ENCODE measurements around the gene CMIP.

CMIP gene

GRCh38 chr16:81700071-81700779 lies 255.6 kb downstream of the CMIP start:
- Mint-ChIP-seq H3K36me3 (ENCODE audit: low read depth) (peaks cover 44% of the 10 kb centered on the region), H3K4me1 (peaks cover 31% of the 10 kb centered on the region), H3K9me3 (no peaks in the 10 kb centered on the region), H3K27me3 (ENCODE audit: low read depth) (no peaks in the 10 kb centered on the region), H3K4me3 (no peak overlapping the region), H3K27ac (peak overlapping the region in 1 of 3 experiments; percentile 16)
- no peak for TF ChIP-seq CTCF (IDR thresholded peaks at IDR 0.05; ENCODE audit: unreplicated experiment in 3 of 3)

GRCh38 chr16:81700780-81701165 lies 256.2 kb downstream of the CMIP start:
- Mint-ChIP-seq H3K4me1 (peaks cover 25% of the 10 kb centered on the region), H3K36me3 (ENCODE audit: low read depth) (peaks cover 45% of the 10 kb centered on the region), H3K27me3 (ENCODE audit: low read depth) (no peaks in the 10 kb centered on the region), H3K4me3 (no peak overlapping the region), H3K9me3 (no peaks in the 10 kb centered on the region), H3K27ac (no peak overlapping the region)
- no peak for TF ChIP-seq CTCF (IDR thresholded peaks at IDR 0.05; ENCODE audit: unreplicated experiment in 3 of 3)

DNA sequence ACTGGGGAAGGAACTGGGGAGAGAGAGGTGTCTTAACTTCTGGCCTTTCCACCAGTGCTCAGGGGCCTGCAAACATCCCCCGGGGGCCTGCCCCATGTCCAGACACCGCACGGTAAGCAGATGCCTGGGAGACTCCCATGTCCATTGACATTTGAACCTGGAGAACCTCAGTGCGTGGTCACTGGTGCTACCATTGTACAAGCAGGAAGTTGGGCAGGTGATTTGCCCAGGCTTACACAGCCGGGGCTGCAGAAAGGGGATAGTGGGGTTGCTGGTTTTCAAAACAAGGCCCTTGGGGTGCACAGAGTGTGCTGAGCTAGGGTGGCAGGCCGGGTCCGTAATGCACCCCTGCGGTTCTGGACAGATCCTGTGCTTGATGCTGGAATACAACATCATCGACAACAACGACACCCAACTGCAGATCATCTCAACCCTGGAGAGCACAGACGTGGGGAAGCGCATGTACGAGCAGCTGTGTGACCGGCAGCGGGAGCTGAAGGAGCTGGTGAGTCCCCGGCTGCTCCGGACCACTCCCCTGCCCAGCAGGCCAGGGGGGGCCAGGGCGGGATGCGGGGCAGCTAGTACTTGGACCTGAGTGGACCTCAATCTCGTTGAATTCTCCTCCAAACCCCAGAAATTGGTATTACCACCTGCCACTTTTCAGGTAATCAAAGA lies 256.8 kb downstream of the CMIP start:
- no peak overlapping the region for H3K27ac Mint-ChIP-seq
- H3K4me3 Mint-ChIP-seq = no peak overlapping the region
- H3K36me3 Mint-ChIP-seq (ENCODE audit: low read depth) = peaks cover 43% of the 10 kb centered on the region
- no peak for TF ChIP-seq CTCF (IDR thresholded peaks at IDR 0.05; ENCODE audit: unreplicated experiment in 3 of 3)
- H3K27me3 Mint-ChIP-seq (ENCODE audit: low read depth) = no peaks in the 10 kb centered on the region
- H3K9me3 Mint-ChIP-seq = no peaks in the 10 kb centered on the region
- peaks cover 21% of the 10 kb centered on the region for H3K4me1 Mint-ChIP-seq

GRCh38 chr16:81702506-81702905 lies 257.9 kb downstream of the CMIP start:
- H3K4me3 Mint-ChIP-seq = no peak overlapping the region
- peaks cover 23% of the 10 kb centered on the region for H3K4me1 Mint-ChIP-seq
- peaks cover 52% of the 10 kb centered on the region for H3K36me3 Mint-ChIP-seq (ENCODE audit: low read depth)
- no peaks in the 10 kb centered on the region for H3K27me3 Mint-ChIP-seq (ENCODE audit: low read depth)
- TF ChIP-seq CTCF (IDR thresholded peaks at IDR 0.05; ENCODE audit: unreplicated experiment in 3 of 3) = no peak
- H3K27ac Mint-ChIP-seq = peak overlapping the region in 1 of 3 experiments; percentile 59
- no peaks in the 10 kb centered on the region for H3K9me3 Mint-ChIP-seq

DNA sequence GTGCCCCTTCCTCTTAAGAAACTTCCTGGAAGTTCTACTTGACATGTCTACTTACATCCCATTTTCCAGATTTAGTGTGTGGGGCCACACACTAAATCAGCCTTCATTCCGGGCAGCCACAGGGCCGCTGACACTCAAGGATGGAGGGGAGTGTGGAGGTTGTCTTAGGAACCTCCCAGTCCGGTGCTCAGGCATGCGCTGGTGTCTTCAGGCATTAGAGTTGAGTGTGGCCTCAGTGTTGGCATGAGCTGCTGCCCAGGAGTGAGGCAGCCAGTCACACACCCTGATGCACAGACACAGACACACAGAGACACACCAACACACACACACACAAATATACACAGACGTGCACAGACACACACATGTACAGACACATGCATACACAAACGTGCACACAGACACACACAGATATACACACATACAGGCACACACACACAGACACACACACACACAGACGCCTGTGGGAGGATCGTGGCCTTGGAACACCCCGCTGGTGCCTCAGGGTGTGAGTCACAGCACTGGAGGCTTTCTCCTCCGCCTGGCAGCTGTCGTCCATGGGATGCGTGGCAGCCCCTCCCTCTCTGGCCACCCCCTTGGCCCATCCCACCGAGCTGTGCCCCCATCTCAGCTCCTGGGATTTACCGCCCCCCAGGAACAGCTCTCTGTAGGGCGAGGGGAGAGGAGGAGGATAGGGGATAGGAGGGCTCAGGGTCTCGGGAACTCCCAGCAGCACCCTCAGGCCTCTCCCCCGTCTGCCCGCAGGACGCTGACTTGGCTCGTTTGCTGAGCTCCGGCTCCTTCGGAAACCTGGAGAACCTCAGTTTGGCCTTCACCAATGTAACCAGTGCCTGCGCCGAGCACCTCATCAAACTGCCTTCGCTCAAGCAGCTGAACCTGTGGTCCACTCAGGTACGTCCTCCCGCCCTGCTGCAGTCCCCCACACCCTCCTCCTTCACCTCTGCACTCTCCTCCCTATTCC lies 258.9 kb downstream of the CMIP start:
- Mint-ChIP-seq H3K4me1 (peaks cover 22% of the 10 kb centered on the region), H3K27me3 (ENCODE audit: low read depth) (no peaks in the 10 kb centered on the region), H3K27ac (peak overlapping the region in 2 of 3 experiments; percentile 22 to 59), H3K9me3 (no peaks in the 10 kb centered on the region), H3K36me3 (ENCODE audit: low read depth) (peaks cover 56% of the 10 kb centered on the region), H3K4me3 (no peak overlapping the region)
- TF ChIP-seq CTCF (IDR thresholded peaks at IDR 0.05; ENCODE audit: unreplicated experiment in 3 of 3) = no peak
